Fibroblast of peridontal ligament (primary cell): Measurements from ENCODE around the gene EML1.

Experiments
- DNase-seq: peaks from one replicate; pipeline ENCODE4 v3.0.0-alpha.2; 2010; ENCODE audit errors: extremely low read depth

Gene EML1

GRCh38 chr14:99779751-99780150, 13.5 kb upstream of the EML1 start:
- DNase-seq, result peak; percentile 19

DNA sequence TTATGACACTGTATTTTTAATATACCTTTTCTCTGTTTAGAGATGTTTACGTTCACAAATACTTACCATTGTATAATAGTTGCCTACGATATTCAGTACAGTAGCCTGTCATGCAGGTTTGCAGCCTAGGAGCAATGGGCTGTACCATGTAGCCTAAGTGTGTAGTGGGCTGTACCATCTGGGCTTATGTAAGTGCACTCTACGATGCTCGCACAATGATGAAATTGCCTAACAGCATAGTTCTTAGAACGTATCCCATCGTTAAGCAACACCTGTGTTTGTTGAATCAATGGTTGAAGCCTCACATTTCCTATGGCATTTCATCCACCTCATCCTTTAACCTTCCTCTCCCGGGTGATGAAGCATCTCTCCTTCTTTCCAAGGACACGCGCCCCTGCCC, 12.5 kb upstream of the EML1 start:
- no peak for DNase-seq

GRCh38 chr14:99781091-99781490, 12.1 kb upstream of the EML1 start:
- DNase-seq, result no peak

GRCh38 chr14:99781853-99782610, 11.2 kb upstream of the EML1 start:
- DNase-seq, result no peak

- no peak for DNase-seq
Observed at GRCh38 chr14:99784508-99784907, 8.7 kb upstream of the EML1 start.

GRCh38 chr14:99785426-99785825, 7.8 kb upstream of the EML1 start:
- no peak for DNase-seq

- no peak for DNase-seq
Observed at GRCh38 chr14:99786511-99786989, 6.7 kb upstream of the EML1 start.

- DNase-seq, result no peak
Observed at GRCh38 chr14:99788713-99789112, 4.5 kb upstream of the EML1 start.

GRCh38 chr14:99789581-99789980, 3.6 kb upstream of the EML1 start:
- DNase-seq, result no peak

DNA sequence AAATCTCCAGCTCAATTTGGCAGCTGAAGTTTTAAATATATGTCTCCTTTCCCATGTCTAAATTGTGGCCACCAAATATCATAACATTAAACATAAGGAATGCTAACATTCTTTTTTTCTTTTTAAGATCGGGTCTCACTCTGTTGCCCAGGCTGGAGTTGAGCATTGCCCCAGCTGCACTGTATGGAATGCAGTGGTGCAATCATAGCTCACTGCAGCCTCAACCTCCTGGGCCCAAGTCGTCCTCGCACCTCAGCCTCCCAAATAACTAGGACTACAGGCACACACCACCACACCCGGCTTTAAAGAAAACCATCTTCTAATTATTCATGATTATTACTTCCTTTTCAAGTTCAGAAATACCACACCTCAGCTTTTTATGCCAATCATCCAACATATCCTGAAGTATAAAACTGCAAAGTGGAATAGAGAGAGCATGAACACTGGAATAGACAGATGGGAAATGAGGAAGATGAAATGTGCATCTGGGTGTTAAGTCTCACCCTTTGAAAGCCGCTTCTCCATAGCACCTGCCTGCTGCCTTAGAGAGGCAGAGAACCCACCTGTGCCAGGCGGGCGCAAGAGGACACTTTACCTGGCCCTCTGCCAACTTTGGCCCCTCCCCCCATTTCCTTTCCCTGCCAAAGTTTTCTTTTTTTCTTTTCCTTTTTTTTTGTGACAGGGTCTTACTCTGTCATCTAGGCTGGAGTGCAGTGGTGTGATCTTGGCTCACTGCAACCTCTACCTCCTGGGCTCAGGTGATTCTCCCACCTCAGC, 2.8 kb upstream of the EML1 start:
- DNase-seq, result peak; percentile 29

DNA sequence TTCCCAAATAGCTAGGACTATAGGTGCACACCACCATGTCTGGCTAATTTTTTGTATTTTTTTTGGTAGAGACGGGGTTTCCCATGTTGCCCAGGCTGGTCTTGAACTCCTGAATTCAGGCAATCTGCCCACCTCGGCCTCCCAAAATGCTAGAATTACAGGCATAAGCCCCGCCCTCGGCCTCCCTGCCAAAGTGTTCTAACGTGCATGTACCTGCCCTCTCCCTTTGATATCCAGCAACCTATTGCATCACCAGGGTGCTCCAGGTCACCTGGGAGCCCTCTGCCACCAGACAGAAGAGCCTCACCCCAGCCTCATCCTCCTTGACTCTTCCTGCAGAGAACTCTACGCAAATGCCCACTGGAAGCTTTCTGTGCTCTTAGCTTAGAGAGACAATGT, 2.2 kb upstream of the EML1 start:
- DNase-seq, result no peak

- no peak for DNase-seq
Observed at GRCh38 chr14:99791476-99792209, 1.6 kb upstream of the EML1 start.

GRCh38 chr14:99792210-99792535, 1.0 kb upstream of the EML1 start:
- peak; percentile 28 for DNase-seq

- DNase-seq, result peak; percentile 46
Observed at GRCh38 chr14:99792551-99793212, 531 bp upstream of the EML1 start.

- DNase-seq, result no peak
Observed at GRCh38 chr14:99794151-99794780, 1.1 kb downstream of the EML1 start.

- no peak for DNase-seq
Observed at GRCh38 chr14:99795046-99795445, 1.8 kb downstream of the EML1 start.

GRCh38 chr14:99797231-99797630, 4.0 kb downstream of the EML1 start:
- no peak for DNase-seq

GRCh38 chr14:99800781-99801180, 7.6 kb downstream of the EML1 start:
- no peak for DNase-seq

GRCh38 chr14:99802301-99803105, 9.3 kb downstream of the EML1 start:
- no peak for DNase-seq

DNA sequence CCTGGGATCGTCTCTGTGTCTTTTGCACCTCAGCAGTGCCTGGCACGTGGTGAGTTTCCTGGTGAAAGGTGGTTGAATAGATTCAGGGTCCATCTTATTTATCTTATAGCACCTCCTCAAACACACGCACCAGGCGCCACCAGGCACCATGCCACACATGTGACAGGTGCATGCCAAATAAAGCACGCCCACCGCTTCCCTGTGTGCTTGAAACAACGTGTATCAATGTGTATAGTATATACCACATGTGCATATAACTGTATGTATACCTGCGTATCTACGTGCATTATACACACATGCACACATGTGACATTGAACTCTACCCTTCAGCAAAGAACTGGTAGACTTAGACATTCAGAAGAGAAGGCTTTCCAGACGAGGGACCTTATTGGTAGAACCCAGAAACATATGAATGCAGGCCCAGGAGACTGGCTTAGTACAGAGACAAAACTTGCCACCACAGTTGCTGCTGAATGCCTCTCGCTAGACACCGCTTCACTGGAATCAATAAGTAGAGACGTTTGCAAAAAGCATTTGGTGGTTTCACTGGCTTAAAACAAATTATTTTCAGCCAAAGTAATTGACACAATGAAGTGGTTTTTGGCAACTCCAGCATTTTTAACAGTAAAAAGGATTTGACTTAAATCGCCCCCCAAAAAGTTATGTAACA, 10.0 kb downstream of the EML1 start:
- DNase-seq, result no peak
